GM12878 (cell line): ENCODE results near the gene USP25. TPM values are rescaled to one million over a fixed set of nuclear protein-coding genes. Genes with fewer than 3 reads are reported as not detected.

Experiments used
- EED ChIP-seq: sonication (generic); IDR thresholded peaks from 2 replicates; pipeline ENCODE4 v1.6.1; 2016; ENCODE audit warnings: antibody characterized with exemption, low read depth
- SMAD1 ChIP-seq: fragments of 450-650 bp; IDR thresholded peaks from 2 replicates; pipeline ENCODE4 v1.6.1; 2018; ENCODE audit warnings: mild to moderate bottlenecking, low read depth; ENCODE audit not compliant: partially characterized antibody
- polyA plus RNA-seq, 11 experiments: library from polyadenylated mRNA; depleted of rRNA in 4 of 11; unstranded in 6 of 11; stranded (reverse) in 5 of 11; fragments of >200 nt; fragmentation: Nextera tagmentation in 4 of 11; fragmentation: Illumina TruSeq in 1 of 11; extraction: Ambion mirVana in 4 of 11; extraction: Trizol in 1 of 11; gene quantifications; 1 replicate in 1 of 11; 2 replicates in 10 of 11; pipeline versions ENCODE4 v1.2.1 to v1.2.3, GENCODE V29; 2011 to 2016; ENCODE audit warnings: inconsistent platforms in 2 of 11, missing spikeins in 2 of 11, low read depth in 1 of 11
- total RNA-seq, 4 experiments: library from RNA; depleted of rRNA in 3 of 4; stranded (reverse); fragments of >200 nt in 3 of 4; fragmentation: Illumina TruSeq in 1 of 4; extraction: Trizol in 1 of 4; gene quantifications; 2 replicates each; pipeline versions ENCODE4 v1.2.1 to v1.2.3, GENCODE V29; 2013 to 2021
- TF ChIP-seq, protein P1 (sequence below): fragments of 450-650 bp; IDR thresholded peaks from 2 replicates; pipeline ENCODE4 v1.6.1; 2018; ENCODE audit warnings: borderline replicate concordance, mild to moderate bottlenecking; ENCODE audit not compliant: partially characterized antibody
- TF ChIP-seq, protein P2 (sequence below): IDR thresholded peaks from 2 replicates; pipeline ENCODE4 v1.6.1; 2012; ENCODE audit warnings: low read depth, low read length, improper control_type of control experiment
- TF ChIP-seq, protein P3 (sequence below): fragments of 150-350 bp; IDR thresholded peaks from 2 replicates; pipeline ENCODE4 v1.6.1; 2016; ENCODE audit warnings: low read depth, low read length

USP25 gene
- total and polyA plus RNA-seq, 10 of the 15 experiments (the other 5 are each of a cell fraction or from before 2014, with no cell fraction given), result 1.5 to 31.3 (median 23.4) TPM

DNA sequence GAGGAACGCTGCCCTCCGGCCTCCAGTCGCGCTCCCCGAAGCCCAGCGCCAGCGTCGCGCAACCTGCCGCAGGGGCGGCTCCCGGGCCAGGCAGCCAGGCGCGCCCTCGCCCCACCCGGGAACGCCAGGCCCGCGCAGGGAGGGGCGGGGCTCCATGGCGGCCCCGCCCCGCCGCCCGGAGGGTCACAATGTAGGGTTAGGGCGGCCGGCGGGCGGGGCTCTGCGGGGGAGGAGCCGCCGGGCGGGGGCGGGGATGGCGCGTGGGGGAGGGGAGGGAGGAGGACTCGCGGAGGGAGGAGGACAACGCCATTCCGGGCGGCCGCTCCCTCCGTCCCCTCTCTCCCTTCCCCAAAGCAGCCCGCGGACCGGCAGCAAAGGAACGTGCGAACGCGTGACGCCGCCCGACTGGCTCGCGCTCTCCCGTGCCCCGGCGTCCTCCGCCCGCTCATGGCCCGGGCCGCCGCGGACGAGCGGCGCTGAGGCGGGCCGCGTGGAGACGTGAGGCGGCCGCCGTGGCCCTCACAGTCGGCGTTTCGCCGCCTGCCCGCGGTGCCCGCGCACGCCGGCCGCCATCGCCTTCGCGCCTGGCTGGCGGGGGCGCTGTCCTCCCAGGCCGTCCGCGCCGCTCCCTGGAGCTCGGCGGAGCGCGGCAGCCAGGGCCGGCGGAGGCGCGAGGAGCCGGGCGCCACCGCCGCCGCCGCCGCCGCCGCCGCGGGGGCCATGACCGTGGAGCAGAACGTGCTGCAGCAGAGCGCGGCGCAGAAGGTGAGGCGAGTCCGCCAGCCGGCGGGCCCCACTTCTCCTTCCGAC, at the start of gene USP25 (continued):
- TF ChIP-seq, protein P1, sequence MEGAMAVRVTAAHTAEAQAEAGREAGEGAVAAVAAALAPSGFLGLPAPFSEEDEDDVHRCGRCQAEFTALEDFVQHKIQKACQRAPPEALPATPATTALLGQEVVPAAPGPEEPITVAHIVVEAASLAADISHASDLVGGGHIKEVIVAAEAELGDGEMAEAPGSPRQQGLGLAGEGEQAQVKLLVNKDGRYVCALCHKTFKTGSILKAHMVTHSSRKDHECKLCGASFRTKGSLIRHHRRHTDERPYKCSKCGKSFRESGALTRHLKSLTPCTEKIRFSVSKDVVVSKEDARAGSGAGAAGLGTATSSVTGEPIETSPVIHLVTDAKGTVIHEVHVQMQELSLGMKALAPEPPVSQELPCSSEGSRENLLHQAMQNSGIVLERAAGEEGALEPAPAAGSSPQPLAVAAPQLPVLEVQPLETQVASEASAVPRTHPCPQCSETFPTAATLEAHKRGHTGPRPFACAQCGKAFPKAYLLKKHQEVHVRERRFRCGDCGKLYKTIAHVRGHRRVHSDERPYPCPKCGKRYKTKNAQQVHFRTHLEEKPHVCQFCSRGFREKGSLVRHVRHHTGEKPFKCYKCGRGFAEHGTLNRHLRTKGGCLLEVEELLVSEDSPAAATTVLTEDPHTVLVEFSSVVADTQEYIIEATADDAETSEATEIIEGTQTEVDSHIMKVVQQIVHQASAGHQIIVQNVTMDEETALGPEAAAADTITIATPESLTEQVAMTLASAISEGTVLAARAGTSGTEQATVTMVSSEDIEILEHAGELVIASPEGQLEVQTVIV, result no peak
- no peak for TF ChIP-seq EED
- TF ChIP-seq, protein P2, sequence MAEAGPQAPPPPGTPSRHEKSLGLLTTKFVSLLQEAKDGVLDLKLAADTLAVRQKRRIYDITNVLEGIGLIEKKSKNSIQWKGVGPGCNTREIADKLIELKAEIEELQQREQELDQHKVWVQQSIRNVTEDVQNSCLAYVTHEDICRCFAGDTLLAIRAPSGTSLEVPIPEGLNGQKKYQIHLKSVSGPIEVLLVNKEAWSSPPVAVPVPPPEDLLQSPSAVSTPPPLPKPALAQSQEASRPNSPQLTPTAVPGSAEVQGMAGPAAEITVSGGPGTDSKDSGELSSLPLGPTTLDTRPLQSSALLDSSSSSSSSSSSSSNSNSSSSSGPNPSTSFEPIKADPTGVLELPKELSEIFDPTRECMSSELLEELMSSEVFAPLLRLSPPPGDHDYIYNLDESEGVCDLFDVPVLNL, result no peak
- TF ChIP-seq, protein P3, sequence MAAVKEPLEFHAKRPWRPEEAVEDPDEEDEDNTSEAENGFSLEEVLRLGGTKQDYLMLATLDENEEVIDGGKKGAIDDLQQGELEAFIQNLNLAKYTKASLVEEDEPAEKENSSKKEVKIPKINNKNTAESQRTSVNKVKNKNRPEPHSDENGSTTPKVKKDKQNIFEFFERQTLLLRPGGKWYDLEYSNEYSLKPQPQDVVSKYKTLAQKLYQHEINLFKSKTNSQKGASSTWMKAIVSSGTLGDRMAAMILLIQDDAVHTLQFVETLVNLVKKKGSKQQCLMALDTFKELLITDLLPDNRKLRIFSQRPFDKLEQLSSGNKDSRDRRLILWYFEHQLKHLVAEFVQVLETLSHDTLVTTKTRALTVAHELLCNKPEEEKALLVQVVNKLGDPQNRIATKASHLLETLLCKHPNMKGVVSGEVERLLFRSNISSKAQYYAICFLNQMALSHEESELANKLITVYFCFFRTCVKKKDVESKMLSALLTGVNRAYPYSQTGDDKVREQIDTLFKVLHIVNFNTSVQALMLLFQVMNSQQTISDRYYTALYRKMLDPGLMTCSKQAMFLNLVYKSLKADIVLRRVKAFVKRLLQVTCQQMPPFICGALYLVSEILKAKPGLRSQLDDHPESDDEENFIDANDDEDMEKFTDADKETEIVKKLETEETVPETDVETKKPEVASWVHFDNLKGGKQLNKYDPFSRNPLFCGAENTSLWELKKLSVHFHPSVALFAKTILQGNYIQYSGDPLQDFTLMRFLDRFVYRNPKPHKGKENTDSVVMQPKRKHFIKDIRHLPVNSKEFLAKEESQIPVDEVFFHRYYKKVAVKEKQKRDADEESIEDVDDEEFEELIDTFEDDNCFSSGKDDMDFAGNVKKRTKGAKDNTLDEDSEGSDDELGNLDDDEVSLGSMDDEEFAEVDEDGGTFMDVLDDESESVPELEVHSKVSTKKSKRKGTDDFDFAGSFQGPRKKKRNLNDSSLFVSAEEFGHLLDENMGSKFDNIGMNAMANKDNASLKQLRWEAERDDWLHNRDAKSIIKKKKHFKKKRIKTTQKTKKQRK, result no peak
- no peak for TF ChIP-seq SMAD1
